Smooth muscle cell of the brain vasculature (primary cell): Measurements from ENCODE around the gene EHD4.

ENCODE experiments used
- DNase-seq: peaks from one replicate; pipeline ENCODE4 v3.0.0-alpha.2; 2012; ENCODE audit warnings: low read depth, low spot score

Gene EHD4

GRCh38 chr15:41936649-41937567 is 35.4 kb downstream of the EHD4 start:
- no peak for DNase-seq

GRCh38 chr15:41936155-41936554 is 36.2 kb downstream of the EHD4 start:
- DNase-seq: no peak

DNA sequence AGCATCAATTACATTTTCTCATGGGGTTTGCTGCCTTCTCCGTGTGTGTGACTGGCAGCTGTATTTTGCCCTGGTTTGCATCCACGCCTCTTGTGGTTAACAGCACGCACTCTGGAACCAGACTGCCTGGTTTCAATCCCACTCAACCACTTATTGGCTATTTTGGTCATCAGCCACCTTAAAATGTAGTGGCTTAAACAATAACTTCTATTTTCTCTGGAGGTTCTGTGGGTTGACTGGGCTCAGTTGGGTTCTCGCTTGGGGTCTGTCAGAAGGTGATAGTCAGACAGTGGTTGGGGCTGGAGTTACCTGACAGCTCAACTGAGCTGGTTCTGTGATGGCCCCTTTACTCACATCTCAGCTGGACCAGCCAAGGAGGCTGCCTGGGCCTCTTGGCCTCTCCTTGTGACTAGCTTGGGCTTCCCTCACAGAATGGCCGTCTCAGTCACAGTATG is 36.8 kb downstream of the EHD4 start:
- no peak for DNase-seq

- no peak for DNase-seq
Observed at GRCh38 chr15:41934843-41935242, 37.5 kb downstream of the EHD4 start.

GRCh38 chr15:41933771-41934170 is 38.6 kb downstream of the EHD4 start:
- DNase-seq: no peak

DNA sequence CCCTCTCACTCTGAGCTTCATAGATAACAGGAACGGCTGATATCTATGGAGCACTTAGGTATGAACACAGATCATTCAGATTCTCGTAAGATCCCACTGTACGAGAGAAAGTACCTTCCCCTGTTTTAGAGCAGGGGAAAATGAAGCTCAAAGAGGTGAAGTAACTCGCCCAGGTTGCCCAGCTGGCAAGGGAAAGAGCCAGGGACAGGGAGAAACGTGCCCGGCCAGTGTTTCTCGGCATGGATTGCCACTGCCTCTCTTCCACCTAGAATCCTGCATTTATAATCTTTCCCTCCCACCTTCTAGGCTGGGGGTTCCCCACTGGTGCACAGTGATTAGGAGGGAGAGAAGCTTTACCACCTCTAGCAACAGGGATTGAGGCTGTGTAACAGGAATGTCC is 39.0 kb downstream of the EHD4 start:
- DNase-seq: no peak

GRCh38 chr15:41932511-41933289 is 39.7 kb downstream of the EHD4 start:
- no peak for DNase-seq

GRCh38 chr15:41932101-41932500 is 40.3 kb downstream of the EHD4 start:
- no peak for DNase-seq

DNA sequence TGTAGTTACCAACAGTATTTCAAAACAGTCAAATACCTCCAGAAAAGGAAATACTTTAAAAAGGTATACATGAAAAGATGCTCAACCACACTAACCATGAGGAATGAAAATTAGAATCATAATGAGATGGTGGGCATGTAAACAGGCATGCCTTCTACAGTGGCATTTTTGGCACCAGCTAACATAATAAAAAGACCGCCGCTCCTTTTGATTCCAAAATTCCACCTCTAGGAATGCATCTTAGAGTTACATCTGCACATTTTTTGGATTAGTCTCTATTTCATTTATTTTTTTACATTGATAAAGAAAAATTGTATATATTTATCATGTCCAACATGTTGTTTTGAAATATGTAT is 41.5 kb downstream of the EHD4 start:
- DNase-seq: no peak

DNA sequence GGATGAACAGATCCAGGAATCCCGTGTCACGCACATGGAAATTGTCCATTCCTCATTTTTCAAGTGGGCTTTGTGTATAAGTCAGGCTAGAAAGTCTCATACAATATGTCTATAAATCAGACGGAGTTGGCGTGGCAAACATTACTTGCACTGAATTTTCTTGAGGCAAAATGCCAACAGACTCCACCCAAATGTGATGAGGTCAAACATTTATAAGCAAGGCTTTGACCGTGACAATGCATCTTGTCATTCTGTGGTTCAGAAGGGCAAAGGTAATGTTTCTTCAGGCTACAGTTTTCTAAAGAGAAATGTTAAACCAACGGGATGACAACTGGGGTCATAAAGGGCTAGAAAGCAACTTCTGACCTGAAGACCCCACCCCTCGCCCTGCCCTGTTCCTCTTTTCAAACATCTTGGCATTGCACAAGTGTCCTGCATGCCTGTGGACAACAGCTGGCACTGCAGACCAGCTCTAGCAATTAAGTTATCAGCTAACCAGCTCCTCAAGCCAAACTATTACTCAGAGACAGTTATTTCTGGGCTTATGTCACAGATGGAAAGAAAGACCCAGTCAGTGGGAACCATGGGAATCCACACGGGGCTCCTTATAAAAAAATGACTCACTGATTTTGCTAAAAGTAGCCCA is 42.0 kb downstream of the EHD4 start:
- no peak for DNase-seq

DNA sequence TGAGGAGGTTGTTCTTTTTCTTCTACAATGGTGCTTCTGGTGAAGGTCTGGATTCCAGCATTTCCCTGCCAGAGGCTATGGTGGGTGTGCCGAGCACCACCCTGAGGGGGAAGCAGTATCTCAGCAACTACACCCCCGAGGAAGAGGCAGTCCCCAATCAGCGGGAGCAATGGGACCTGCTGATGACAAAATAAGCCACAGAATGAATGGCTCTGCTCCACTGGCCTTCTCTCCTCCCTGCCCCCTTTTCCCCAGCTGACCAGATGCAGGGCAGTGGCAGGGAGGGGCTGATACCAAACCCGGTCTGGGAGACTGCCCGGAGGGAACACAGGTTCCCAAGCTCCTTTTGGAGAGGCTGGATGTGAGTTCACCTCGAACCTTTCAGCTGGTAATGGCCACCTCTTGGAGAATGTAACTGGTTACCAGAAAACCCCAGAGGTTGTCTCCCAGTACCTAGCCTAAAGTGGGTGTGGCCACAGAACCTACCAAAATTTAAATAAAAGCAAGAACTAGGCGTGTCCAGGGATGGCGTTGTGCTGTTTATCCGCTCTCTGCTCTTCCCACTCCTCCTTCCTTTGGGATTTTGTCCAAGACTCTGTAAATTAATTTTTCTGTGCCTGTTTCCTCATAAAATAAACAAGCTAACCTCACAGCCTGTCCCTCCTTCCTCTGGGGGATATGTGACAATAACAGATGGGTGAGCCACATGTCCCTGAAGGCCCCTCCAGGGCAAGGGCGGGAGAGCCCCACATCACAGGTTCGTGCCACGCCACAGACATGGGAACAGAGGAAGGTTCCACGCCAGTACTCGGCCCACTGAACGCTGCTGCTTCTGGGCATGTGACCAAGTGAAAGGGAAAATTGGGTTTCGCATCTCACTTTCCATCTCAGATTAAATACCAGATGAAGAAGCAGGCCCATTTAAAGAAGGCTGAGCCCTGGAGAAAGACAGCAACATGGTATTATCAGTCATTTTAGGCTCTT is 43.4 kb downstream of the EHD4 start:
- no peak for DNase-seq

GRCh38 chr15:41928100-41928499 is 44.3 kb downstream of the EHD4 start:
- no peak for DNase-seq

GRCh38 chr15:41927536-41927935 is 44.8 kb downstream of the EHD4 start:
- no peak for DNase-seq

DNA sequence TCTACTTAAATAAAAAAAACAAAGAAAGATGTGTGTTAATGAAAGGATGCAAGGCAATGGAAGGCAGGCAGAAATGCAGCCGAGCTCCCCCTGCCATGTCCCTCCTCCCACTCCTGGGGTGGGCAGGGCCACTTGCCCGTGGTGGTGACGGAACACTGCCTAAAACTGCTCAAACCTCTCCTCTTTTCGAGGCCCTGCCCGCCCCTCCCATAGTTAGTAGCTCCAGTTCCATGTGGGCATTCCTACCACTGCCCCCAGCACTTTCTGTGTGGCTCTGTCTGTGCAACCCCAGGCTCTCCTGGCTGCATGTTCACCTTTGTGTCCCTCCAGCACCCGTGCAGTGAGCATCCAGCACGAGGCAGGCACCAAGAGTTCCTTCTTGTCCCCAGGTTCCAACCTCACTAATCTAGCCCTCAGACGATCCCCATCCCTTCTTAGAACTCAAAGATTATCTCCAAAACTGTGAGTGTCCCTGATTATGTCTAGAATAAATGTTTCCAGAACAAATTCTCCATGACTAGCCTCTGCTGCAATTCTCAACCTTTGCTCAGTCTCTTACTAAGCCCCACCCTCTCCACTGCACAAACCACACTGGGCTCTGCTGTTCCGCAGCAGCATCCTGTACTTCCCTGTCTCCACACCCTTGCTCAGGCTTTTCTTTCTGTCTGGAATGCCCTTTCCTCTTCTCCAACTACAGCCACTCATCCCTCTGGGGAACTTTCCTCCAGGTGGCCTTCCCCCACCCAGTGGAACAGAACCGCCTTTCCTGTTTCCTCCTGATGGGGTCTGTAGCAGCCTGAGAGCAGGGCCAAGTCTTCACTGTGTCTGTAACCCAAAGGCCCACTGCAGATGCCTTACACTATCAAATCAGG is 45.9 kb downstream of the EHD4 start:
- DNase-seq: no peak

DNA sequence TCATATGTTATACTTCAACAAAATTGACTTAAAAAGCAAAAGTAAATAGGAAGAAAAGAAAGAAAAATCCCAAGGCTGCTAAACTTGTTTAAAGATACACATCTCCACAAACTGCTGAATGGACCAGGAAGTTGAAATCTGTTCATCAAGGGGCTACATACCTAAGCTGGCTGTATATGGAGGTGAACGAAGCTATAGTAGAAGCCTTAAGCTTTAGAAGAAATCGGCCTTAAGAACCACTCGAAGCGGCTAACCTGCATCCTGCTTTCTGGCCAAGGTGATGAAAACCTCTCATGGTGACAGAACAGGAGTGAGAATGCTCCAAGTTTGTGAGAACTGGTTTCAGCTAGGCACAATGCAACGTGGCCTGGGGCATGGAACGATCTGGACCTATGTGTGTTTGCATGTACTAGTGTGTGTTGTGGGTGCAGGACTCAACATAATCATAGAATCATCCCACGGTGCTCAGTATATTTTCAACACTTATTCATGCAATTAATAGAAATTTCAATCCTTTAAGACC is 47.2 kb downstream of the EHD4 start:
- no peak for DNase-seq

DNA sequence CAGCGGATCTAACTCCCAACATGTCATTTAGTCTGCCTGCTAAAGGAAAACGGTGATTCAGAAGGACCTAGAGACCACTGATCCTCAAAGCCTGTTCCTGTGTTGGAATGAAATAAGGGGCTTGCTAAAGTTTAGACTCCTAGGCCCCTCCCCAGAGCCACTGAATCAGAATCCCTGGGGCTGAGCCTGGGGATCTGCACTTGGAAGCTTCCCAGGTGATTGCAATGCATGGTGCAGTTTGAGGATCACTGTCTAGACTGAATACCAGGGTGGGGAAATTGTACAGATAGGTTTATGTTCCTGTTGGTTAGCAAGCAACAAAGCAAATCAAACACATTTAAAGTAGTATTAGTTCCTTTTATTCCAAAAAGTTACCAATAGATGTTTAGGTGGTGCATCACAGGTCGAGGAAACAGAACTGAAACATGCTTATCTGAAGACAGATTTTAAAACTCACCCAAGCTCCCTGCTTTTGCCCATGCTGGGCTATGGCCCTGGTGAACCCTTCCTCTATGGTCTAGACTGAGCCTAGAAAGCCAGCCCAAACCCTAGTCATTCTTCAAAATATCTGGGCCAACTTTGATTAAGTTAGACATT is 48.9 kb downstream of the EHD4 start:
- no peak for DNase-seq

GRCh38 chr15:41922353-41922752 is 50.0 kb downstream of the EHD4 start:
- DNase-seq: no peak

GRCh38 chr15:41921639-41922038 is 50.7 kb downstream of the EHD4 start:
- no peak for DNase-seq

- DNase-seq: no peak
Observed at GRCh38 chr15:41921167-41921566, 51.2 kb downstream of the EHD4 start.
